Right lobe of liver (tissue), 6 donors: ENCODE data around the gene HSPG2. TPM values are rescaled to one million over a fixed set of nuclear protein-coding genes. Genes with fewer than 3 reads are reported as not detected.
"Not testable (repeated sequence)": the region's sequence is repeated elsewhere in the genome, so short reads cannot be mapped to it uniquely, and the experiment has no call there.

ENCODE experiments used
- ATAC-seq, 4 donors: fragments of 200-7000 bp; cut with Tn5 transposase; one replicate each; pipeline ENCODE4 v1.9.1; 2020; ENCODE audit warnings: mild to moderate bottlenecking in 4 of 4, moderate library complexity in 4 of 4
- DNase-seq, 3 donors: peaks; one replicate each; pipeline ENCODE4 v3.0.0-alpha.2; 2020
- H3K27ac ChIP-seq, 3 donors: fragments of 200-600 bp; one replicate each; pipeline ENCODE4 v1.8.0; 2022
- H3K27me3 ChIP-seq, 2 donors: fragments of 200-600 bp; one replicate each; pipeline ENCODE4 v1.8.0; 2022
- H3K36me3 ChIP-seq, 4 donors: fragments of 200-600 bp; sonication (generic) in 1 of 4; one replicate each; pipeline versions ENCODE4 v1.5.1 to v1.8.0; 2017 to 2022; ENCODE audit warnings: control low read depth in 1 of 4
- H3K4me1 ChIP-seq, 4 donors: fragments of 200-600 bp; sonication (generic) in 1 of 4; one replicate each; pipeline versions ENCODE4 v1.5.1 to v1.8.0; 2017 to 2022; ENCODE audit warnings: control low read depth in 1 of 4
- H3K4me3 ChIP-seq, 3 donors: fragments of 200-600 bp; one replicate each; pipeline ENCODE4 v1.8.0; 2022
- H3K9me3 ChIP-seq, 4 donors: fragments of 200-600 bp; sonication (generic) in 1 of 4; one replicate each; pipeline versions ENCODE4 v1.5.1 to v1.8.0; 2017 to 2022; ENCODE audit warnings: control low read depth in 1 of 4
- CTCF ChIP-seq, 4 donors: fragments of 200-600 bp in 3 of 4; fragments of 450-650 bp in 1 of 4; IDR thresholded peaks; one replicate each; pipeline versions ENCODE4 v1.5.1 to v1.8.0; 2016 to 2022; ENCODE audit warnings: antibody characterized with exemption in 4 of 4, mild to moderate bottlenecking in 2 of 4
- POLR2A ChIP-seq: fragments of 450-650 bp; IDR thresholded peaks from one replicate; pipeline ENCODE4 v1.6.1; 2017; ENCODE audit warnings: antibody characterized with exemption, mild to moderate bottlenecking
- WGBS: methylation state at CpG from one replicate; pipeline ENCODE4 v1.1.6; 2018; ENCODE audit warnings: low coverage, low lambda C conversion rate; ENCODE audit not compliant: insufficient coverage; ENCODE audit errors: missing lambda C conversion rate; 5-methylcytosine and 5-hydroxymethylcytosine counted together
- intact Hi-C, 2 donors: fragments of 100-400 bp; cut with DNase I; formaldehyde crosslinking; loops; one replicate each; pipeline versions ENCODE4 v1.11.2 to v1.14.1; 2022
- total RNA-seq, 6 experiments: library from RNA; depleted of rRNA in 2 of 6; stranded (reverse); fragments of >200 nt in 2 of 6; fragmentation: NEBNext Ultra II Directional in 3 of 6; extraction: Animal tissue kit (Norgen Biotek cat#: 25700) in 3 of 6; gene quantifications; one replicate each; pipeline versions ENCODE4 v1.1.0 to v1.2.4, GENCODE V29; 2016 to 2023
- donor health status: DM: no; HTN: yes; CAD: no.
- donor health status: DM: no; HTN: no; CAD: no.
- donor health status: DM: no; HTN: no; CAD: no.
- donor health status: DM: no; HTN: yes; CAD: no.
- donor health status: DM: no; HTN: yes; CAD: no.

HSPG2 gene
- total RNA-seq, 6 experiments from 2014 or later = 31.3 to 90.9 (median 43.7) TPM

- intact Hi-C loops, H3K36me3 ChIP-seq, H3K27me3 ChIP-seq, H3K4me3 ChIP-seq, H3K9me3 ChIP-seq: not testable (repeated sequence)
- peak; percentile 53 to 83 (median 79) for ATAC-seq
- Histone ChIP-seq H3K4me1 (peaks cover 0 to 14% (median 0%) of the 10 kb centered on the region in 4 donors), H3K27ac (peak overlapping the region in 1 of 3 donors; percentile 40)
- WGBS = 35% methylated on average over 2 of the region's 6 CpGs
- DNase-seq = peak in 1 of 3 donors; percentile 66
Observed at GRCh38 chr1:21974699-21975098, 37.6 kb upstream of the HSPG2 start.

GRCh38 chr1:21973948-21974347 is 36.8 kb upstream of the HSPG2 start:
- H3K9me3 ChIP-seq, H3K27me3 ChIP-seq, H3K4me3 ChIP-seq, DNase-seq, ATAC-seq, intact Hi-C loops, H3K36me3 ChIP-seq: not testable (repeated sequence)
- H3K27ac ChIP-seq = peak overlapping the region in 1 of 3 donors; percentile 40
- H3K4me1 ChIP-seq = peaks cover 0 to 14% (median 0%) of the 10 kb centered on the region in 4 donors
- 91% methylated on average over 6 of the region's 8 CpGs for WGBS

GRCh38 chr1:21972973-21973441 is 35.9 kb upstream of the HSPG2 start:
- H3K4me3 ChIP-seq, H3K36me3 ChIP-seq, DNase-seq, intact Hi-C loops, H3K27me3 ChIP-seq, H3K9me3 ChIP-seq: not testable (repeated sequence)
- H3K27ac ChIP-seq = peak overlapping the region in 1 of 3 donors; percentile 63
- peak; percentile 47 to 66 (median 56) for ATAC-seq
- peaks cover 0 to 14% (median 0%) of the 10 kb centered on the region in 4 donors for H3K4me1 ChIP-seq
- WGBS = 4% methylated on average over 2 of the region's 2 CpGs

GRCh38 chr1:21970523-21970922 is 33.4 kb upstream of the HSPG2 start:
- 5% methylated on average over 3 of the region's 4 CpGs for WGBS
- peak in 1 of 4 donors; percentile 21 for ATAC-seq

GRCh38 chr1:21969066-21969465 is 32.0 kb upstream of the HSPG2 start:
- not testable (repeated sequence) for H3K36me3 ChIP-seq, H3K27me3 ChIP-seq, DNase-seq, H3K4me3 ChIP-seq, H3K27ac ChIP-seq, ATAC-seq, H3K9me3 ChIP-seq
- WGBS = 60% methylated on average over 1 of the region's 5 CpGs
- peaks cover 0 to 14% (median 0%) of the 10 kb centered on the region in 4 donors for H3K4me1 ChIP-seq
- intact Hi-C loops = loop anchor here in 1 of 2 donors (10.0 kb wide), 1 partner anchor 264 kb away; no protein-coding TSS in a partner anchor

More at GRCh38 chr1:21970523-21970922, 33.4 kb upstream of the HSPG2 start:
- intact Hi-C loops, H3K36me3 ChIP-seq, H3K27ac ChIP-seq, H3K27me3 ChIP-seq, H3K9me3 ChIP-seq, DNase-seq, H3K4me3 ChIP-seq: not testable (repeated sequence)
- H3K4me1 ChIP-seq = peaks cover 0 to 14% (median 0%) of the 10 kb centered on the region in 4 donors

- 75% methylated on average over 3 of the region's 6 CpGs for WGBS
- H3K36me3 ChIP-seq, ATAC-seq, H3K4me1 ChIP-seq, H3K4me3 ChIP-seq, H3K27me3 ChIP-seq, H3K27ac ChIP-seq, DNase-seq, H3K9me3 ChIP-seq: not testable (repeated sequence)
- intact Hi-C loops = loop anchor here in 1 of 2 donors (10.0 kb wide), 1 partner anchor 262 kb away; no protein-coding TSS in a partner anchor
Observed at GRCh38 chr1:21967216-21967615, 30.1 kb upstream of the HSPG2 start.

- TF ChIP-seq CTCF (IDR thresholded peaks at IDR 0.05) (no peak), POLR2A (no peak)
- Histone ChIP-seq H3K36me3 (no peaks in the 10 kb centered on the region), H3K27me3 (no peaks in the 10 kb centered on the region), H3K9me3 (no peaks in the 10 kb centered on the region), H3K4me1 (no peaks in the 10 kb centered on the region), H3K4me3 (no peak overlapping the region), H3K27ac (no peak overlapping the region)
- ATAC-seq (no peak), DNase-seq (no peak)
- 77% methylated on average over 11 of the region's 15 CpGs for WGBS
- intact Hi-C loops = loop anchor here in 1 of 2 donors (10.0 kb wide), 1 partner anchor 262 kb away; no protein-coding TSS in a partner anchor
Observed at GRCh38 chr1:21966247-21967000, 29.3 kb upstream of the HSPG2 start.
